ENCODE results near the gene HSPB8. TPM values are rescaled to one million over a fixed set of nuclear protein-coding genes. Genes with fewer than 3 reads are reported as not detected.

HSPB8 gene
- total and polyA plus RNA-seq, 2 of the 4 experiments (the other 2 are of a cell fraction): 12.9 to 25.8 TPM

- DNase-seq (no peak), ATAC-seq (ENCODE audit: low read depth) (no peak)
- H4K91ac ChIP-seq (ENCODE audit: insufficient read depth, low read depth, low read length): no peak overlapping the region
- no peak overlapping the region for H3K4me3 ChIP-seq (ENCODE audit: insufficient read depth, low read depth, low read length)
- ChIA-PET POLR2A (ENCODE audit: unreplicated experiment) (no interaction called here), CTCF (no interaction called here)
- H3K56ac ChIP-seq (ENCODE audit: extremely low read depth, insufficient read depth, low read length): no peak overlapping the region
- no TSS peak for BruUV-seq (replicated peaks)
- no peak overlapping the region for H3K23ac ChIP-seq (ENCODE audit: low read depth, low read length)
- no peaks in the 10 kb centered on the region for H4K20me1 ChIP-seq (ENCODE audit: insufficient read depth, low read length)
- H2BK5ac ChIP-seq (ENCODE audit: low read depth, low read length, poor library complexity, severe bottlenecking): no peak overlapping the region
- intact Hi-C loops (cut with micrococcal nuclease): no loop called here
- dilution Hi-C loops (cut with HindIII; ENCODE audit: low sequenced_read_pairs, unreplicated experiment): no loop called here
- H4K8ac ChIP-seq (ENCODE audit: low read depth in 2 of 2, low read length in 2 of 2): no peak overlapping the region
- H3K27ac ChIP-seq (ENCODE audit: insufficient read depth, low read length): no peak overlapping the region
- no peak overlapping the region for H3K18ac ChIP-seq (ENCODE audit: low read depth, low read length)
- H3K27me3 ChIP-seq (ENCODE audit: control insufficient read depth, insufficient read depth, low read length): no peaks in the 10 kb centered on the region
- no peak overlapping the region for H2AFZ ChIP-seq (replicated peaks; ENCODE audit: low read length, poor library complexity)
- H3K79me1 ChIP-seq (ENCODE audit: low read depth in 1 of 2, low read length in 2 of 2): no peaks in the 10 kb centered on the region
- H3K9ac ChIP-seq (ENCODE audit: low read depth, low read length): no peak overlapping the region
- TF ChIP-seq SMC3 (IDR thresholded peaks at IDR 0.05; ENCODE audit: low read depth, low read length) (no peak), CTCF (conservative IDR thresholded peaks at IDR 0.05; ENCODE audit: low read depth, low read length) (no peak), MXI1 (IDR thresholded peaks at IDR 0.05; ENCODE audit: borderline replicate concordance, low read depth, low read length) (no peak), USF2 (IDR thresholded peaks at IDR 0.05; ENCODE audit: low read depth, low read length) (no peak), MAFK (IDR thresholded peaks at IDR 0.05; ENCODE audit: low read depth, low read length) (no peak), RFX5 (IDR thresholded peaks at IDR 0.05; ENCODE audit: low read depth, low read length) (no peak), BHLHE40 (IDR thresholded peaks at IDR 0.05; ENCODE audit: low read depth, low read length) (no peak), RAD21 (IDR thresholded peaks at IDR 0.05; ENCODE audit: low read length) (no peak), CEBPB (IDR thresholded peaks at IDR 0.05; ENCODE audit: low read depth, low read length) (no peak), MAZ (IDR thresholded peaks at IDR 0.05; ENCODE audit: borderline replicate concordance, low read depth, low read length) (no peak), FOS (IDR thresholded peaks at IDR 0.05; ENCODE audit: low read depth, low read length) (no peak), NFE2L2 (IDR thresholded peaks at IDR 0.05; ENCODE audit: low read depth, low read length) (no peak), ELK1 (IDR thresholded peaks at IDR 0.05; ENCODE audit: borderline replicate concordance, low read depth, low read length) (no peak), POLR2A (IDR thresholded peaks at IDR 0.05; ENCODE audit: low read depth, low read length) (no peak)
- no peak overlapping the region for H2AK5ac ChIP-seq (ENCODE audit: low read depth, low read length)
- no peak overlapping the region for H2BK120ac ChIP-seq (ENCODE audit: low read depth, low read length)
- no peak overlapping the region for H3K4ac ChIP-seq (ENCODE audit: low read depth, low read length)
- no peak overlapping the region for H3K4me2 ChIP-seq (ENCODE audit: low read depth, low read length)
- H3K4me1 ChIP-seq (ENCODE audit: control insufficient read depth, insufficient read depth, low read length): no peaks in the 10 kb centered on the region
- WGBS, 2 experiments (ENCODE audit: extremely low coverage in 2 of 2, insufficient read length in 1 of 2): no CpG with 5 or more reads among the region's 2 CpGs
- in situ Hi-C loops (cut with MboI; ENCODE audit: low sequenced_read_pairs): no loop called here
- no peaks in the 10 kb centered on the region for H3K36me3 ChIP-seq (ENCODE audit: control insufficient read depth, insufficient read depth, low read length)
- no peak overlapping the region for H2BK20ac ChIP-seq (ENCODE audit: low read depth, low read length)
- no peak overlapping the region for H3K14ac ChIP-seq (replicated peaks; ENCODE audit: low read depth, low read length)
- no peak overlapping the region for H2AK9ac ChIP-seq (replicated peaks; ENCODE audit: low read depth, low read length, poor library complexity)
- H4K5ac ChIP-seq (ENCODE audit: low read depth, low read length): no peak overlapping the region
- H2BK15ac ChIP-seq (ENCODE audit: low read depth, low read length): no peak overlapping the region
- no peaks in the 10 kb centered on the region for H3K9me1 ChIP-seq (ENCODE audit: insufficient read depth, low read length)
- H3K9me3 ChIP-seq (ENCODE audit: control insufficient read depth, insufficient read depth, low read length): no peaks in the 10 kb centered on the region
These were observed 50.5 kb downstream of the HSPB8 start for GRCh38 chr12:119229205-119229604.

Measured in IMR-90 (cell line).